BE2C (cell line): ENCODE results near the gene SLC24A3.
A peak's percentile ranks its signal among the peaks of the same experiment; 100 is the strongest.
"Not testable (repeated sequence)": the region's sequence is repeated elsewhere in the genome, so short reads cannot be mapped to it uniquely, and the experiment has no call there.

Experiments
- DNase-seq: peaks from one replicate; pipeline ENCODE4 v3.0.0-alpha.2; 2020
- H3K27me3 ChIP-seq: fragments of 250-450 bp; sonication (Bioruptor Pico); 2 replicates; pipeline ENCODE4 v1.5.1; 2020; ENCODE audit warnings: mild to moderate bottlenecking
- H3K36me3 ChIP-seq: fragments of 250-450 bp; sonication (Bioruptor Pico); 2 replicates; pipeline ENCODE4 v1.5.1; 2020; ENCODE audit warnings: mild to moderate bottlenecking
- H3K4me1 ChIP-seq: fragments of 250-450 bp; sonication (Bioruptor Pico); 2 replicates; pipeline ENCODE4 v1.5.1; 2020
- H3K4me3 ChIP-seq: 2 replicates; pipeline ENCODE4 v1.5.1; 2011; ENCODE audit warnings: low read depth, low read length
- H3K9me3 ChIP-seq: fragments of 250-450 bp; sonication (Bioruptor Pico); 2 replicates; pipeline ENCODE4 v1.5.1; 2020
- CTCF ChIP-seq: IDR thresholded peaks from 2 replicates; pipeline ENCODE4 v1.5.1; 2012; ENCODE audit warnings: mild to moderate bottlenecking, low read depth, low read length

Gene SLC24A3

GRCh38 chr20:19625426-19625825 lies 413.0 kb downstream of the SLC24A3 start:
- H3K9me3 ChIP-seq, result no peaks in the 10 kb centered on the region
- DNase-seq, result no peak
- H3K27me3 ChIP-seq, result no peaks in the 10 kb centered on the region
- H3K4me3 ChIP-seq, result no peak overlapping the region
- H3K36me3 ChIP-seq, result no peaks in the 10 kb centered on the region
- no peaks in the 10 kb centered on the region; the same call in 1 of the 2 replicates for H3K4me1 ChIP-seq
- no peak for TF ChIP-seq CTCF

GRCh38 chr20:19626896-19627295 lies 414.5 kb downstream of the SLC24A3 start:
- H3K27me3 ChIP-seq, result no peaks in the 10 kb centered on the region
- H3K36me3 ChIP-seq, result no peaks in the 10 kb centered on the region
- H3K4me3 ChIP-seq, result no peak overlapping the region
- no peak for TF ChIP-seq CTCF
- H3K9me3 ChIP-seq, result no peaks in the 10 kb centered on the region
- DNase-seq, result no peak
- no peaks in the 10 kb centered on the region; the same call in 1 of the 2 replicates for H3K4me1 ChIP-seq

GRCh38 chr20:19628570-19629134 lies 416.2 kb downstream of the SLC24A3 start:
- H3K27me3 ChIP-seq, result no peaks in the 10 kb centered on the region
- no peak overlapping the region for H3K4me3 ChIP-seq
- no peaks in the 10 kb centered on the region; the same call in 1 of the 2 replicates for H3K4me1 ChIP-seq
- H3K9me3 ChIP-seq, result no peaks in the 10 kb centered on the region
- DNase-seq, result peak; percentile 70
- no peaks in the 10 kb centered on the region for H3K36me3 ChIP-seq
- peak; percentile 82 for TF ChIP-seq CTCF

- no peaks in the 10 kb centered on the region for H3K36me3 ChIP-seq
- DNase-seq, result no peak
- no peak overlapping the region for H3K4me3 ChIP-seq
- no peaks in the 10 kb centered on the region; the same call in 1 of the 2 replicates for H3K4me1 ChIP-seq
- TF ChIP-seq CTCF, result no peak
- H3K27me3 ChIP-seq, result peaks cover 2% of the 10 kb centered on the region; the same call in 1 of the 2 replicates
- no peaks in the 10 kb centered on the region for H3K9me3 ChIP-seq
Observed at GRCh38 chr20:19631410-19631809, 419.0 kb downstream of the SLC24A3 start.

GRCh38 chr20:19633985-19634384 lies 421.5 kb downstream of the SLC24A3 start:
- no peak for DNase-seq

GRCh38 chr20:19639471-19640045 lies 427.1 kb downstream of the SLC24A3 start:
- not testable (repeated sequence) for H3K4me3 ChIP-seq, H3K4me1 ChIP-seq, H3K9me3 ChIP-seq, DNase-seq, H3K27me3 ChIP-seq, H3K36me3 ChIP-seq

More at GRCh38 chr20:19633985-19634384, 421.5 kb downstream of the SLC24A3 start:
- H3K4me3 ChIP-seq, result no peak overlapping the region
- H3K9me3 ChIP-seq, result no peaks in the 10 kb centered on the region
- H3K27me3 ChIP-seq, result peaks cover 2% of the 10 kb centered on the region; the same call in 1 of the 2 replicates
- H3K4me1 ChIP-seq, result no peaks in the 10 kb centered on the region
- TF ChIP-seq CTCF, result no peak
- no peaks in the 10 kb centered on the region for H3K36me3 ChIP-seq
